ENCODE results near the gene MAGI1.
"Not testable (repeated sequence)": the region's sequence is repeated elsewhere in the genome, so short reads cannot be mapped to it uniquely, and the experiment has no call there.

Gene MAGI1

DNA sequence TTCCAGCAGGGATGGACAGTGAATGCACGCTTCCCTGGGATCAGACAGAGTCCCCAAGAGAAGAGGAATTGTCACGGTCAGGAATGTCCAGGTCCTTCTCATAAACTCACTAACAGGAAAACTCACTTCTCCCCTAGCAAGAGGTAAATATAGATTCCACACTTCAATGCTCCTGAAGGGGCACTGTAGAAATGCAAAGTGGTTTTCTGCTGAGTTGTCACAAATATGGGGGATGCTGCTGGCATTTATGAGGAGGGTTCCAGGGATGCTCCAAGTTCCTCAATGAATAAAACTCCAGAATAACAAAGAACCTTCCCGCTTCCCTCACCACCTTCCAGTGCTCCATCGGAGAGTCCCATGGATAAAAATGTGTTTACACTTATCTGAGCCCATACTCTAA is 423.4 kb downstream of the MAGI1 start:
- DNase-seq: no peak

DNA sequence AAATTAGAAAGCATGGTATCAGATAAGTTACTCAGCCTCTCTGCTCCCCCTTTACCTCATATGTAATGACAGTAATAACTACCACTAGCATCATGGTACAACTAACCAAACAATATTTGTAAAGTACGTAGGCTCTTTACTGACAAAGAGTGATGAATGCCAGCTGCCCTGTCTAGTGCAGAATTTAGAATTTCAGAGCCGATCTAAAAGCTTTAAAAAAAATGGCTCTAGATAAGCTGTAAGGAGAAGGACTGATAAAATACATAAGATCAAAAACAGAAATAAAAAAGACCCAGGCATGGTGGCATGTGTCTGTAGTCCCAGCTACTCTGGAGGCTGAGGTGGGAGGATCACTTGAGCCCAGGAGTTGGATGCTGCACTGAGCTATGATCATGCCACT is 424.1 kb downstream of the MAGI1 start:
- DNase-seq: no peak

DNA sequence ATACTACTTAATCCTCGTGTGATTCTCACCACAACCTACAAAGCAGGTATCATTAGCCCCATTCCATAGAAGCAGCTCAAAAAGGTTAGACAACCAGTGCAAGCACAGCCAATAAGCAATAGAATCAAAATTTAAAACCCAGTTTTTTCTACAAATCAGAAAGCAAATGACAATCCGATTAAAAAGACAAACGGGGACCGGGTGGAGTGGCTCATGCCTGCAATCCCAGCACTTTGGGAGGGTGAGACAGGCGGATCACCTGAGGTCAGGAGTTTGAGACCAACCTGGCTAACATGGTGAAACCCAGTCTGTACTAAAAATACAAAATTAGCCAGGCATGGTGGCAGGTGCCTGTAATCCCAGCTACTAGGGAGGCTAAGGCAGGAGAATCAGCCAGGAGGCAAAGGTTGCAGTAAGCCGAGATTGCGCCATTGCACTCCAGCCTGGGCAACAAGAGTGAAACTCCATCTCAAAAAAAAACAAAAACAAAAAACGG is 430.7 kb downstream of the MAGI1 start:
- DNase-seq: not testable (repeated sequence)

- no peak for DNase-seq
Measured at GRCh38 chr3:65607101-65607500, 431.6 kb downstream of the MAGI1 start.

GRCh38 chr3:65605876-65606432 is 432.8 kb downstream of the MAGI1 start:
- no peak for DNase-seq

DNA sequence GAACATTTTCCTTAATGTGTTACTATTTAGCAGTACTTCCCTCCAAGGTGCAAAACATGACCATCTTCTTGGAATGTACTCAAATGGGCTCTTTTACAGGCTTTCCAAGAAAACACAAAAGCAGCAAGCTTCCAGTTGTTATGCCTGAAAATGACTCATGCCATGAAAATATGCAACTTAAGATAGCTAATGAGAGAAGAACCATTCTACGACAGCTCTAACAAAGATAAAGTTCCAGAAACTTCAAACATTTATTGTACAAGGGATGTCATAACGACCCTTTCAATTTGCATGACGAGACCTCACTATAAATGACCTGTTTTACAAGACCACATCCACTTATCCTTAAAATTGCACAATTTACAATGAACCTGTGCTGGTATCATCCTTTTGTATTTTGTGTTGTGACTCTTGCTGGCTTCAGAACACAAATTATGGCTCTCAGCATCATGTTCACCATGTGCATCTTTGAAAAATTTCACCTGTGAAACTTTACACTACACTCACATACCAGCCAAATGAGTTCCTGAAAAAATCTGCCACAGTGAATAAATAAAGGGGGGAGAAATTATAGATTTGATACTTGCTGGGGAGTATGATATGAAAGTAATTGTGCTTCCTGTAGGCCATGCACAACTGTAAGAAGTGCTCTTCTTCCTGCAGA is 433.7 kb downstream of the MAGI1 start:
- peak; percentile 76 for DNase-seq

GRCh38 chr3:65603631-65604030 is 435.1 kb downstream of the MAGI1 start:
- DNase-seq: no peak

DNA sequence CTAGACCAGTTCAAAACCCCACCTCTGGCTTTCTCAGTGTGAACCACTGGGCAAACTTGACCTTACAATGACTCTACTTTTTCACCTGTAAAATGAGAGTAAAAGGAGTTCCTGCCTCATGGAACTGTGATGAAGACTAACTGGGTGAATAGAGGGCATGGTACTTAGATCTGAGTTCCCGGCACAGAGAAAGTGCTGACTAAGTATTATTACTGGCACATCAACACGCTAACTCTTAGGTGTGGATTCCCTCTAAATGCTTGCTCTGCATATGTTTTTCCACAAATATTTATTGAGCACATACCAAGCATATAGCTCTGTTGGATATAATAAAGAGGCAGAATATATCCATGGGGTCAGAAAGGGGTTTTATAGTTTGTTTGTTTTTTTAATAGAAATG is 437.8 kb downstream of the MAGI1 start:
- no peak for DNase-seq

DNA sequence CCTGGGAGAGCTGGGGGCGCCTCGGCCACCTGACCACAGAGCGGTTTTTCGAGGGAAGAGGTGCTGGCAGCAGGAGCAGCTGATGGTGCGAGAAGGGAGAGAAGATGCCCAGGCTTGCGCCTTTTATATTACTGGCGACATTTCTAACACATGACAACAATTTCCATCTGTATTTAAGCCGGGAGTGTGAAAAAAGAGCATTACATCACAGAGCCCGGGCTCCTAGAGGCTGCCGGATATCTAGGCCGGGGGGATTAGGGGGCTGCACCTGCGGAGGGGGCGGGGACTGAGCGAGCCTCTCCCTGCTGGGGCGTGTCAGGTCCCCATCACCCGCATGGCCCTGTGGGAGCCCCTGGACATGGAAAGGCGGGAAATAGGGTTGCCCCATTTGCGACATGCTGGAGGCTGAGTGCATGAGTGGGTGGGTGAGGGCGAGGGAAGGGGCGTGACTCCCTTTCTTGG is 440.7 kb downstream of the MAGI1 start:
- DNase-seq: no peak

- DNase-seq: peak; percentile 26
Measured at GRCh38 chr3:65597226-65597951, 441.3 kb downstream of the MAGI1 start.

DNA sequence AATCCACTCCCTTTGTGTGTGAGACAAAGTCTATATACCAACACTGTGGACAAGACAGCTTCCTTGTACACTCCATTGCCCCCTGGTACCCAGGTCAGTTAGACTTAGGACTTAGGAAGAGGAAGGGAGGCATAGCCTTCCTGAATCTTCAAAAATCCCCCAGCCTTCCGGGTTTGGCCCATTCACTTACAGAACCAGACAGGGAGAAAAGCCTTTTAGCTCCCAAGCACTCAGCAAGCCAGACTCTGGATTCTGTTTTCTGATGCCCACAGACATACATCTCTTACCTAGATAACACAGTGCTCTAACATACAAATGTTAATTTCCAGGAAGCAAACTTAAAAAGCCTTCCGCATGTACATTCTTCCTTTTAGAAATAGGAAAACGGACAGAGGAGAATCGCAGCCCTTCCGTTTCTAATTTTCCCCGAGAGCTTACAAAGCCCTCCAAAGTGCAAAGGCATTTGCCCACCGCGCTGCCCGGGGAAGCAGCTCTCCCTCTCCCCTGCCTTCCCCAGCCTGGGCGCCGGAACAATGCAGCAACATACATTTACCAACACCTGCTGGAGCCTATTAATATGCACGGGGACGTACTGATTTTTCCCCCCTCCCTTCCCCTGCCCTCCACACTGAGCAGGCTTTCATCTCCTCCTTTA is 442.0 kb downstream of the MAGI1 start:
- no peak for DNase-seq

GRCh38 chr3:65596029-65596300 is 442.8 kb downstream of the MAGI1 start:
- DNase-seq: no peak

DNA sequence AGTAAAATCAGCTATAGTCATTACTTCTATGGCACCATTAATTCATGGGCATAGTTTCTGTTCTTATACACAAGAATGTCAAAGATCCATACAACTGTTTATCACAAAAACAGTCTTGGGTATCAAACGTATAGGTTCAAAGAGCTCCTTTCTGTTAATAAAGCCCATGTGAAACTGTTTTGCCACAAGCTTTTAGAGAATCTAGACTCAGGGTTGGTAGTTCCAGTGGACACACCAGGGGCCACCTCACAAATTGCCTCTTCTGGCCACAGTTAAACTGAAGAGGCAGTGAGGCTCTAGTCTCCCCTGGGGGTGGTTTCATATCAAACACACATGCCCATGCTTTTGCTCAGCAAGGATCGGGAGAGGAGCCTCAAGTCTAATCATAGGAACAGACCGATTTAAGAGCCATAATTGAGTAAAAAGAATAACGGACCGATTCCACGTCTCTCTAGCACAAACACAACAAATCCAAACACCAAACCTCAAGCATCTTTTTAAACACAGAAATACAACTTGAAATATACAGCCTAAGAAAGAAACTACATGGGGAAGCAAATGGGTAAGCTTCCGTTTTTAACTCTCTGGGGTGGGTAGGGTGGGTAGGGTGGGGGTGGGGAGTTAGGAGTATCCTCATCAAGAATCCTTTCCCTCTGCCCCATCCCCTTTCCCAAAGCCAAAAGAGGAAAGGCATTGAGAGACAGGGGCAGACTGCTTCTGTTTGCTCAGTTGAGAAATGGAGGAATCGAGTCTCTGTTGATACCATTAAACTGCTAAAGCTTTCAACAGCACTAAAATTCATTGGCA is 443.3 kb downstream of the MAGI1 start:
- DNase-seq: peak; percentile 24

DNA sequence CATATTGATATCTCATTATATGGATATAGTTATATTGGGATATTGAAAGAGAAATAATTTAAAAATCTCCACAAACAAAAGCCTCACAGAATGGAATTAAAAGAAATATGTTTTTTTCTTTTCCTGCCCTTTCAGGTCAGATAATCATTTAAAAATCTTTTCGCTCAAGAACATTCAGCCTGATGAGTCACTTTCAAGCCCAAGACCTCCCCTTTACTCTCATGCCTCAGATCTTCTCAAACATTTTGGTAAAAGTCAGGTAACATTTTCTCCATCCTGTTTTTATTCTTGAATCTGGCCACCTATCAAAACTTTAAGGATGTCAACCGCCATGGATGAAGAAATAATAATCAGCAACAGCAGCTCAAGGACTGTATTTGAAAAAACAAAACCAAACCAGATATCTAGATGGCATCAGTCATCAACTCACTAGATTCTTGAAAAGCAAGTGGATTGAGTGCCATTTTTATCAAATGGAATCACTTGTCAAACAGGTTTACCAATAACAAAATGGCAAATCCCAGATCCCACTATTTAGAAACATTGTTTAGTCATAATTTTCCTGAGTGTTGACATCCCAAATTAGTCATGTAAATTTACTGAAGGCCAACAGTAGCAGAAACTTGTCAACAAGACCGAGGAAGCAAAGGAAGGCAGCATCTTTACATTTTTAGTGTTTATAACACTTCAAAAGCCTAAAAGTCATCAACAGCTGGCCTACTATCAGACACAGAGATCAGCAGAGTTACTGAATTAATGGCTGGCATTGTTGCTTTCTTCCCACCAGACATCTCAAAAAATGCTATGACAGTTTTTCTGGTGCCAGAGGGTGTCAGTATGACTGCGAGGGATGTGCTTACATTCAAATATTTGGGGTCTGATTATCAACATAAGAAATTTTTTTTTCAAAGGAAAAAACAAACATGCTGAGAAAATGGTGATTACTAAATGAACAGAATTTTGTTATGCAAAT is 444.7 kb downstream of the MAGI1 start:
- DNase-seq: no peak

- no peak for DNase-seq
Measured at GRCh38 chr3:65591313-65591712, 447.4 kb downstream of the MAGI1 start.

- DNase-seq: no peak
Measured at GRCh38 chr3:65588884-65589283, 449.8 kb downstream of the MAGI1 start.

DNA sequence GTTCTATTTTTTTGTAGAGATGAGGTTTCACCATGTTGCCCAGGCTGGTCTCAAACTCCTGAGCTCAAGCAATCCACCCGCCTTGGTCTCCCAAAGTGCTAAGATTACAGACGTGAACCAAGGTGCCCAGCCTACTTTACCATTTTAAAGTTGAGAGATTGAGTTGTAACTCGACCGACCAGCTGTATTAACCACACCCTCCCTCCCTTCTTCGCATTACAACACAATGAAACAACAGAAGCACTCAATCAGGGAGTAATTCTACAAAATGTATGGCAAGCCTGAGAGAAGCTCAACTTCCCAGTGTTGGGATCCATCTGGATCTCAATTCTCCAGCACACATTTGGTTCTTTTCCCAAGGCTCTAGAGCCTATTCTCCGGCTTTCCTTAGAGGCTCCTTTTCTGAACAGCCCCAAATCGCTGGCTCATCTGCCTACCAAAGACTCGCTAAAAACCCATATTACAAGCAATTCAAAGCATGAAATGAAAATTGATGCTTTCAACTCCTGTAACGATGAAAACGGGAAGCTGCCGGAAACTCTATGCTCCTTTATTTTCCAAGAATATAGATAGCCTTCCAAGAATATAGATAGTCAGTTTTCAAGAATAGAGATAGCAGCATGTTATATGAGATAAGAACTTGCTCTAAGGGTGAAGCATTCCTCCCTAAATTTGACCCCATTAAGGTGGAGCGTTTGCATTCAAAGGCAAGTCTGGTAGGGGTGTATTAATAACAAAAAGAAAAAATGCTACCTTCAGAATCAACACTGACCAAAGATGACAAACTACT is 450.9 kb downstream of the MAGI1 start:
- DNase-seq: no peak

DNA sequence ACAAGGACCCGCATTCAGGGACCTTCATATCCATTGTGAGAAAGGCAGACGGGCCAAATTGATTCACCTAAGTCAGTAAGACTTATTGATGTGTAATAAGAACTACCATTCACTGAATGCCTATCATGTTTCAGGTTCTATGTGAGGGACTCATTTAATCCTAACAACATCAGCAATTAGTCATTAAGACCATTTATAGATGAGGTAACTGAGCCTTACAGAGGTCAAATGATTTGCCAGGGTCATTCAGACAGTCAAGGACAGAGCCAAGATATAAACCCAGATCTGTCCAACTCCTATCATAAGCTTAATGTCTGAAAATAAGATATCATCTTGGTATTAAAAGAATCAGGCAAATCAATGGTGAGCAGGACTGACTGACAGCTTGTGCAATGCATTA is 453.8 kb downstream of the MAGI1 start:
- no peak for DNase-seq

DNA sequence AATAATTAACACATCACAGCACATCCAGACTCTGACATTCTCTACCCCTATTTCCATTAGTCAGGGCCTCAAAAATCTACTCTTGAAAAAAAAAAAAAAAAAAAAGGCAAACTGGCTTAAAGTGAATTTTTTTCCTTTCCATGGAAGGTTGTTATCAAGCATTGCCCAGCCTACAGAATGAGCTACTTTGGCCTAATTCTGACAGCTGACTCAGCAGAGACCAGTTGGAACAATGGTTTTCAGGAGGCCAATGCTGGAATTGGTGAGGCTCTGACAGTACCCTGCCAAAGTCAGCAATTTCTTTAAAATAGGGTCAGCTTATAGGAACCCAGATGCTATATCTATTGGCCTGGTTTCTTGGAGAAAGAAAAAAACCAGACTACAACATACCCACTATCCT is 454.7 kb downstream of the MAGI1 start:
- no peak for DNase-seq

DNA sequence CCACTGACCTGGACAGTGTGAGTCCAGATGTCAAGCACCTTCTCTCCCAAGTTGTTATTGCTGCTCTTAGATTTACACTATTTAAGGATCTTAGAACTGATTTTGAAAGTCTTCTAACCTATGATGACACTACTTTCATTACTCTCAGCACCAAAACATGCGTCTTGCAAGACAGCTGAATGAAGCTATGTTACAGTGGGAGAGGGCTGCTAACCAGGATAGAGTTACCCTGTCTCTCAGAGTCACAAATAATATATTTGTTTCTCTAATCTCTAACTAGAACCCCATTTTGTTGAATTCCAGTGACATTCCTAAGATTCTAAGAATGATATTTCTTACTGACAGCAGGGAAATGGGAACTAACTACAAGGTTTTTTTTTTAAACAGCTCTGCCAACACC is 455.5 kb downstream of the MAGI1 start:
- peak; percentile 27 for DNase-seq

Data from fibroblast of skin of back (primary cell).